GM12878 (cell line): ENCODE data around the gene MAPK8. TPM values are rescaled to one million over a fixed set of nuclear protein-coding genes. Genes with fewer than 3 reads are reported as not detected.

Experiments
- ATAC-seq: fragments of 200-7000 bp; cut with Tn5 transposase; 3 replicates; pipeline ENCODE4 v1.9.1; 2020; ENCODE audit warnings: mild to moderate bottlenecking, moderate library complexity
- BruUV-seq: library from RNA; stranded (reverse); fragments of 400-500 nt; replicated peaks from 2 replicates; lab custom pipeline; 2021; lab: Mats Ljungman, UMichigan
- CTCF ChIA-PET: fragments of 300-600 bp; sonication (Branson Sonifier 250); formaldehyde crosslinking; extraction: SDS; loops from one replicate; lab custom pipeline; 2021; ENCODE audit warnings: inconsistent platforms; lab: Yijun Ruan, JAX
- POLR2A ChIA-PET: fragments of 350-600 bp; formaldehyde crosslinking; extraction: SDS; loops from one replicate; lab custom pipeline; 2021; ENCODE audit warnings: inconsistent platforms; lab: Charles Lee
- RAD21 ChIA-PET: fragments of 300-600 bp; sonication (Branson Sonifier 250); formaldehyde crosslinking; loops from one replicate; lab custom pipeline; 2023; ENCODE audit warnings: antibody characterized with exemption; ENCODE audit not compliant: unreplicated experiment; lab: Charles Lee
- SMC1A ChIA-PET: fragments of 300-600 bp; sonication (Branson Sonifier 250); formaldehyde crosslinking; loops from one replicate; lab custom pipeline; 2023; ENCODE audit not compliant: unreplicated experiment, uncharacterized antibody; lab: Charles Lee
- DNase-seq: peaks from one replicate; pipeline ENCODE4 v3.0.0-alpha.2; 2011; ENCODE audit warnings: low read depth, low spot score
- FAIRE-seq: peaks from 3 replicates; lab custom pipeline; 2011; peaks lifted over from hg19 to GRCh38; lab: Jason Lieb, UNC
- H2AFZ ChIP-seq: 2 replicates; pipeline ENCODE4 v1.6.0; 2011; ENCODE audit warnings: low read depth, low read length, control low read depth; ENCODE audit not compliant: control insufficient read depth
- H3K27ac ChIP-seq: 2 replicates; pipeline ENCODE4 v1.5.1; 2011; ENCODE audit warnings: control low read depth; ENCODE audit not compliant: control insufficient read depth, insufficient read depth
- H3K27me3 ChIP-seq, 2 experiments: replicated peaks in 1 of 2; 2 replicates each; pipeline versions ENCODE4 v1.6.0 to v1.6.1; 2011; ENCODE audit warnings: low read length in 1 of 2; ENCODE audit not compliant: control insufficient read depth in 2 of 2, insufficient read depth in 2 of 2
- H3K36me3 ChIP-seq, 2 experiments: 2 replicates each; pipeline ENCODE4 v1.5.1; 2011; ENCODE audit warnings: low read length in 1 of 2; ENCODE audit not compliant: control insufficient read depth in 2 of 2, insufficient read depth in 2 of 2
- H3K4me1 ChIP-seq: 2 replicates; pipeline ENCODE4 v1.6.1; 2011; ENCODE audit warnings: mild to moderate bottlenecking, low read length, moderate library complexity, mixed read lengths; ENCODE audit not compliant: control insufficient read depth, insufficient read depth
- H3K4me2 ChIP-seq: 2 replicates; pipeline ENCODE4 v1.6.0; 2011; ENCODE audit warnings: control low read depth; ENCODE audit not compliant: control insufficient read depth, insufficient read depth
- H3K4me3 ChIP-seq: fragments of 200-600 bp; sonication (generic); 2 replicates; pipeline ENCODE4 v1.5.1; 2016
- H3K79me2 ChIP-seq: 2 replicates; pipeline ENCODE4 v1.6.0; 2011; ENCODE audit warnings: low read length; ENCODE audit not compliant: control insufficient read depth, insufficient read depth
- H3K9ac ChIP-seq: 2 replicates; pipeline ENCODE4 v1.8.0; 2011; ENCODE audit warnings: low read length, control low read depth, mixed read lengths; ENCODE audit not compliant: control insufficient read depth, insufficient read depth
- H3K9me3 ChIP-seq: replicated peaks from 3 replicates; pipeline ENCODE4 v1.5.1; 2011; ENCODE audit warnings: mild to moderate bottlenecking, low read length; ENCODE audit not compliant: control insufficient read depth, insufficient read depth
- H4K20me1 ChIP-seq: 2 replicates; pipeline ENCODE4 v1.6.0; 2011; ENCODE audit not compliant: control insufficient read depth, insufficient read depth
- BACH1 ChIP-seq: fragments of 450-650 bp; IDR thresholded peaks from 2 replicates; pipeline ENCODE4 v1.6.1; 2017; ENCODE audit warnings: mild to moderate bottlenecking, borderline replicate concordance
- BMI1 ChIP-seq: fragments of 450-650 bp; IDR thresholded peaks from 2 replicates; pipeline ENCODE4 v1.6.1; 2016; ENCODE audit warnings: mild to moderate bottlenecking, moderate library complexity, borderline replicate concordance
- BRCA1 ChIP-seq: IDR thresholded peaks from 2 replicates; pipeline ENCODE4 v1.6.1; 2011; ENCODE audit warnings: low read depth, low read length, improper control_type of control experiment
- EP300 ChIP-seq, 2 experiments: fragments of 150-350 bp in 1 of 2; IDR thresholded peaks; 2 replicates each; pipeline ENCODE4 v1.6.1; 2011 to 2012; ENCODE audit warnings: low read depth in 2 of 2, low read length in 2 of 2, borderline replicate concordance in 1 of 2, improper control_type of control experiment in 1 of 2, inconsistent platforms in 1 of 2; ENCODE audit not compliant: control insufficient read depth in 1 of 2
- GABPA ChIP-seq: IDR thresholded peaks from 2 replicates; pipeline ENCODE4 v1.6.1; 2014; ENCODE audit warnings: antibody characterized with exemption, low read depth, mild to moderate bottlenecking, inconsistent platforms
- IKZF1 ChIP-seq: fragments of 450-650 bp; conservative IDR thresholded peaks from 2 replicates; pipeline ENCODE4 v1.6.1; 2017; ENCODE audit warnings: antibody characterized with exemption, mild to moderate bottlenecking
- MYC ChIP-seq: IDR thresholded peaks from 2 replicates; pipeline ENCODE4 v1.6.1; 2011; ENCODE audit warnings: mild to moderate bottlenecking, low read length, moderate library complexity, inconsistent platforms; ENCODE audit not compliant: insufficient read depth, insufficient replicate concordance, insufficient read length, severe bottlenecking
- NBN ChIP-seq: fragments of 450-650 bp; IDR thresholded peaks from 2 replicates; pipeline ENCODE4 v1.6.1; 2016
- NFYB ChIP-seq: IDR thresholded peaks from 2 replicates; pipeline ENCODE4 v1.6.1; 2011; ENCODE audit warnings: low read depth, mild to moderate bottlenecking, low read length, improper control_type of control experiment, moderate library complexity; ENCODE audit not compliant: insufficient read depth
- POLR2AphosphoS5 ChIP-seq: IDR thresholded peaks from 2 replicates; pipeline ENCODE4 v1.6.1; 2011; ENCODE audit warnings: mild to moderate bottlenecking, low read length, inconsistent platforms
- SMARCA5 ChIP-seq: fragments of 450-650 bp; IDR thresholded peaks from 2 replicates; pipeline ENCODE4 v1.6.1; 2017; ENCODE audit warnings: mild to moderate bottlenecking
- TCF3 ChIP-seq: IDR thresholded peaks from 2 replicates; pipeline ENCODE4 v1.6.1; 2012; ENCODE audit warnings: low read depth, mild to moderate bottlenecking, low read length, borderline replicate concordance; ENCODE audit not compliant: insufficient read depth
- WGBS: methylation state at CpG from one replicate; pipeline ENCODE4 v1.1.6; 2016; ENCODE audit warnings: low lambda C conversion rate; ENCODE audit not compliant: insufficient replicate concordance, insufficient coverage; ENCODE audit errors: missing lambda C conversion rate; 5-methylcytosine and 5-hydroxymethylcytosine counted together
- in situ Hi-C: fragments of 300-500 bp; cut with MboI; formaldehyde crosslinking; loops from 9 replicates; pipeline ENCODE4 v1.14.3; 2018; ENCODE audit warnings: mixed read lengths
- intact Hi-C: fragments of 100-400 bp; cut with micrococcal nuclease; formaldehyde crosslinking; loops from one replicate; pipeline ENCODE4 v1.14.2; 2022; ENCODE audit not compliant: unreplicated experiment
- polyA plus RNA-seq, 11 experiments: library from polyadenylated mRNA; depleted of rRNA in 4 of 11; unstranded in 6 of 11; stranded (reverse) in 5 of 11; fragments of >200 nt; fragmentation: Nextera tagmentation in 4 of 11; fragmentation: Illumina TruSeq in 1 of 11; extraction: Ambion mirVana in 4 of 11; extraction: Trizol in 1 of 11; gene quantifications; 1 replicate in 1 of 11; 2 replicates in 10 of 11; pipeline versions ENCODE4 v1.2.1 to v1.2.3, GENCODE V29; 2011 to 2016; ENCODE audit warnings: inconsistent platforms in 2 of 11, missing spikeins in 2 of 11, low read depth in 1 of 11
- total RNA-seq, 4 experiments: library from RNA; depleted of rRNA in 3 of 4; stranded (reverse); fragments of >200 nt in 3 of 4; fragmentation: Illumina TruSeq in 1 of 4; extraction: Trizol in 1 of 4; gene quantifications; 2 replicates each; pipeline versions ENCODE4 v1.2.1 to v1.2.3, GENCODE V29; 2013 to 2021
- TF ChIP-seq, protein P1 (sequence below): fragments of 450-650 bp; formaldehyde crosslinking; IDR thresholded peaks from 2 replicates; pipeline ENCODE4 v1.4.0; 2020; ENCODE audit warnings: mild to moderate bottlenecking, moderate library complexity
- TF ChIP-seq, protein P2 (sequence below), 3 experiments: IDR thresholded peaks in 2 of 3; conservative IDR thresholded peaks in 1 of 3; 2 replicates each; pipeline ENCODE4 v1.5.1; 2011; ENCODE audit warnings: low read depth in 3 of 3, low read length in 3 of 3, mild to moderate bottlenecking in 3 of 3, control low read depth in 2 of 3, moderate library complexity in 2 of 3, inconsistent platforms in 1 of 3, mixed read lengths in 1 of 3; ENCODE audit not compliant: control insufficient read depth in 2 of 3, insufficient read depth in 1 of 3; ENCODE audit errors: extremely low read depth in 1 of 3

Gene MAPK8
- total and polyA plus RNA-seq, 10 of the 15 experiments (the other 5 are each of a cell fraction or from before 2014, with no cell fraction given): 3.9 to 102 (median 40.0) TPM

DNA sequence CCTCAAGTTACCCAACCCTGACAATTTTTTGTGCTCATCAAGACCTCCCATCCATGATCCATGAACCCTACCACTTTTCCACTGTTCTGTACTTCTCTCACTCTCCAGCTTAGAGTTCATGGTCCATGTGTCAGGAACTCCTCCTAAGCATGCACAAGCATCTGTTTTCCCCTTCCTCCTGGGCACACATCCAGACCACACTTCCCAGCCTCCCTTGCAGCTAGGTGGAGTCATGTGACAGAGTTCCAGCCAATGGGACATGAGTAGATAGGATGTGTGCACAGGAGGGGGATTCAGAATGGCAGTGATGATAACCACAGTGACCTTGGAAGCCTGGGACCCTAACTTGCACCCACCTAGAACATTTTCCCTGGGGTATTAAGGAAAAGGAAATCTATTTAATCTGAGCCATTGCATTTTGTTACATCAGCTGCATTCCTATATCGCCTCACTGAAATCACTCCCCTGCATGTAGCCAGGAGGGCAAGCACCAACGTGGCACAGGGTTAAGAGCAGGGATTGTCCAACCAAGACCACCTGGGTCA, 22.4 kb upstream of the MAPK8 start:
- WGBS: 83% methylated on average over 2 of the region's 2 CpGs
- no peak for TF ChIP-seq EP300 (IDR thresholded peaks at IDR 0.05; ENCODE audit: borderline replicate concordance in 1 of 2, control insufficient read depth in 1 of 2, low read depth in 2 of 2, low read length in 2 of 2)
- no peak for TF ChIP-seq BRCA1
- no peak for TF ChIP-seq MYC
- no peak for TF ChIP-seq POLR2AphosphoS5
- TF ChIP-seq SMARCA5: no peak
- TF ChIP-seq NFYB: peak; percentile 39; the same call in 1 of the 2 replicates
- no peak for TF ChIP-seq GABPA
- TF ChIP-seq TCF3: no peak
- TF ChIP-seq IKZF1: no peak
- TF ChIP-seq, protein P1, sequence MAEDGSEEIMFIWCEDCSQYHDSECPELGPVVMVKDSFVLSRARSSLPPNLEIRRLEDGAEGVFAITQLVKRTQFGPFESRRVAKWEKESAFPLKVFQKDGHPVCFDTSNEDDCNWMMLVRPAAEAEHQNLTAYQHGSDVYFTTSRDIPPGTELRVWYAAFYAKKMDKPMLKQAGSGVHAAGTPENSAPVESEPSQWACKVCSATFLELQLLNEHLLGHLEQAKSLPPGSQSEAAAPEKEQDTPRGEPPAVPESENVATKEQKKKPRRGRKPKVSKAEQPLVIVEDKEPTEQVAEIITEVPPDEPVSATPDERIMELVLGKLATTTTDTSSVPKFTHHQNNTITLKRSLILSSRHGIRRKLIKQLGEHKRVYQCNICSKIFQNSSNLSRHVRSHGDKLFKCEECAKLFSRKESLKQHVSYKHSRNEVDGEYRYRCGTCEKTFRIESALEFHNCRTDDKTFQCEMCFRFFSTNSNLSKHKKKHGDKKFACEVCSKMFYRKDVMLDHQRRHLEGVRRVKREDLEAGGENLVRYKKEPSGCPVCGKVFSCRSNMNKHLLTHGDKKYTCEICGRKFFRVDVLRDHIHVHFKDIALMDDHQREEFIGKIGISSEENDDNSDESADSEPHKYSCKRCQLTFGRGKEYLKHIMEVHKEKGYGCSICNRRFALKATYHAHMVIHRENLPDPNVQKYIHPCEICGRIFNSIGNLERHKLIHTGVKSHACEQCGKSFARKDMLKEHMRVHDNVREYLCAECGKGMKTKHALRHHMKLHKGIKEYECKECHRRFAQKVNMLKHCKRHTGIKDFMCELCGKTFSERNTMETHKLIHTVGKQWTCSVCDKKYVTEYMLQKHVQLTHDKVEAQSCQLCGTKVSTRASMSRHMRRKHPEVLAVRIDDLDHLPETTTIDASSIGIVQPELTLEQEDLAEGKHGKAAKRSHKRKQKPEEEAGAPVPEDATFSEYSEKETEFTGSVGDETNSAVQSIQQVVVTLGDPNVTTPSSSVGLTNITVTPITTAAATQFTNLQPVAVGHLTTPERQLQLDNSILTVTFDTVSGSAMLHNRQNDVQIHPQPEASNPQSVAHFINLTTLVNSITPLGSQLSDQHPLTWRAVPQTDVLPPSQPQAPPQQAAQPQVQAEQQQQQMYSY (CRISPR knock-in tag): no peak
- TF ChIP-seq BMI1: 0 out of 2 replicates have a peak, but pooled peaks have one; percentile 29
- TF ChIP-seq BACH1: no peak
- TF ChIP-seq NBN: 0 out of 2 replicates have a peak, but pooled peaks have one; percentile 24
- TF ChIP-seq, protein P2, sequence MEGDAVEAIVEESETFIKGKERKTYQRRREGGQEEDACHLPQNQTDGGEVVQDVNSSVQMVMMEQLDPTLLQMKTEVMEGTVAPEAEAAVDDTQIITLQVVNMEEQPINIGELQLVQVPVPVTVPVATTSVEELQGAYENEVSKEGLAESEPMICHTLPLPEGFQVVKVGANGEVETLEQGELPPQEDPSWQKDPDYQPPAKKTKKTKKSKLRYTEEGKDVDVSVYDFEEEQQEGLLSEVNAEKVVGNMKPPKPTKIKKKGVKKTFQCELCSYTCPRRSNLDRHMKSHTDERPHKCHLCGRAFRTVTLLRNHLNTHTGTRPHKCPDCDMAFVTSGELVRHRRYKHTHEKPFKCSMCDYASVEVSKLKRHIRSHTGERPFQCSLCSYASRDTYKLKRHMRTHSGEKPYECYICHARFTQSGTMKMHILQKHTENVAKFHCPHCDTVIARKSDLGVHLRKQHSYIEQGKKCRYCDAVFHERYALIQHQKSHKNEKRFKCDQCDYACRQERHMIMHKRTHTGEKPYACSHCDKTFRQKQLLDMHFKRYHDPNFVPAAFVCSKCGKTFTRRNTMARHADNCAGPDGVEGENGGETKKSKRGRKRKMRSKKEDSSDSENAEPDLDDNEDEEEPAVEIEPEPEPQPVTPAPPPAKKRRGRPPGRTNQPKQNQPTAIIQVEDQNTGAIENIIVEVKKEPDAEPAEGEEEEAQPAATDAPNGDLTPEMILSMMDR (IDR thresholded peaks at IDR 0.05 in 2 of 3, conservative IDR thresholded peaks at IDR 0.05 in 1 of 3; ENCODE audit: control insufficient read depth in 2 of 3, extremely low read depth in 1 of 3, insufficient read depth in 1 of 3, low read depth in 3 of 3, low read length in 3 of 3): no peak

More for the DNA sequence above, 22.4 kb upstream of the MAPK8 start:
- no peak overlapping the region for H3K27ac ChIP-seq
- ATAC-seq (no peak), DNase-seq (no peak), FAIRE-seq (no peak)
- no peak overlapping the region for H3K4me2 ChIP-seq
- intact Hi-C loops: no loop called here
- no peak overlapping the region for H3K4me3 ChIP-seq
- POLR2A ChIA-PET: interaction anchor here (1.5 to 1.6 kb wide), 2 partner anchors 9 to 12 kb away, joined by 4 to 5 read pairs; partner anchors contain the start of gene FRMPD2
- BruUV-seq: no TSS peak
- H3K9me3 ChIP-seq: peaks cover 18% of the 10 kb centered on the region
- H3K79me2 ChIP-seq: no peaks in the 10 kb centered on the region; the same call in none of the 2 replicates
- H3K36me3 ChIP-seq: no peaks in the 10 kb centered on the region
- CTCF ChIA-PET: no interaction called here
- no peak overlapping the region for H2AFZ ChIP-seq
- H3K4me1 ChIP-seq: peaks cover 49% of the 10 kb centered on the region
- H3K9ac ChIP-seq: no peak overlapping the region
- H4K20me1 ChIP-seq: no peaks in the 10 kb centered on the region
- SMC1A ChIA-PET: interaction anchor here (0.8 to 8.0 kb wide), 4 partner anchors 7 to 388 kb away, joined by 3 to 87 read pairs (median 5); partner anchors contain the start of gene FRMPD2
- in situ Hi-C loops: no loop called here
- RAD21 ChIA-PET: interaction anchor here (1.5 kb wide), 1 partner anchor 8 kb away, joined by 3 read pairs; no protein-coding TSS in a partner anchor
- no peaks in the 10 kb centered on the region for H3K27me3 ChIP-seq
